CMK (cell line): ENCODE measurements around the gene PDE4C.
A peak's percentile ranks its signal among the peaks of the same experiment; 100 is the strongest.

ENCODE experiments used
- DNase-seq: peaks from one replicate; pipeline ENCODE4 v3.0.0-alpha.2; 2010; ENCODE audit warnings: low read depth

The PDE4C gene

DNA sequence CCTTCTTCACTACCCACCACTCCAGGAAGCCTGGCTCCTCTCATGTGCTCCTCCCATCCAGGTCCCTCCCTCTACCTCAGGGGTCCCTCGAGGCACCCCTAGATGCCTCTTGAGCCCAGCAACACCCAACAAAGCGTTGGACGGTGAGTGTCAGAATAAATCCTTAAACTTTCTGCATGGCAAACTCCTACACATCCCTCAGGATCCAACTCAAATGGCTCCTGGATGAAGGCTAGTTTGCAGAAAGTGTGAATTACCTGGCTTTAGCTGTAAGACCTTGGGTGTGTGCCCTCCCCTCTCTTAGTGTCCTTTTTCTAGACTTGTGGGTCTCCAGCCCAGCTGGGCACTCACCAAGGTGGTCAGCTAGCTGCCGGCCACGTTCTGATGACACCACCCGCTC, 27.9 kb downstream of the PDE4C start:
- DNase-seq, result no peak

GRCh38 chr19:18197941-18198340, 28.3 kb downstream of the PDE4C start:
- DNase-seq, result no peak

DNA sequence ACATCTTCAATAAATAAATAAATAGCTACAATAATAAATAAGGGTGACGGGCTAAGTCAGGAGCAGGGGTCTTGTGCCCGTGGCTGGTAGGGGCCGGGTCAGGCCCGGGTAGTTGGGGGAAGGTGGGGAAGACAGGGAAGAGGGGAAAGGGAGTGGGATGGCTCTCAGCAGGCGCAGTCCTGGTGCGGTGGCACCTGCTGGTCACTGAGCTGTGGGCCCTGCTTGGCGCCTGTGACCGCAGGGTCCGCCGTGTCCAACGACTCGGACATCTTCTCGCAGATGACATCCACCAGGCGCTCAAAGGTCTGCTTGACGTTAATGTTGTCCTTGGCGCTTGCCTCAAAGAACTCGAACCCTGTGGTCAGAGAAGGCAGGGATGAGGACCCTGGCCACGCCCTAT, 28.9 kb downstream of the PDE4C start:
- DNase-seq, result no peak

GRCh38 chr19:18196511-18196845, 29.8 kb downstream of the PDE4C start:
- no peak for DNase-seq

GRCh38 chr19:18194554-18195238, 31.5 kb downstream of the PDE4C start:
- no peak for DNase-seq

DNA sequence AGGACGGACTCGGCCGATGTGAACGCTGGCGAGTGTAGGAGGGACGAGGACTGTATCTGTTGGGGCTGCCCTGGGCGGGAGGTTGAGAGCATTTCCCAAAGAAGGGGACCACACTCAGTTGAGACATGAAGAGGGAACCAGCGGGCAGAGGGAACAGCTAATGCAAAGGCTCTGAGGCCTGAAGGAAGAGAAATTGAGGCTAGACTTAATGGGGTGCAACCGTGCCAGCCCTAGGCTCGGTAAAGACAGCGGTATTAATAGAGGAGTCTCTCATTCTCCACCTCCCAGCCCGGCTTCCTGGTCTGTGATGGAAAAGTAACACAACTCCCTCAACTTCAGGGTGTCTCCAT, 32.1 kb downstream of the PDE4C start:
- DNase-seq, result no peak

- DNase-seq, result no peak
Measured at GRCh38 chr19:18193388-18194180, 32.7 kb downstream of the PDE4C start.

DNA sequence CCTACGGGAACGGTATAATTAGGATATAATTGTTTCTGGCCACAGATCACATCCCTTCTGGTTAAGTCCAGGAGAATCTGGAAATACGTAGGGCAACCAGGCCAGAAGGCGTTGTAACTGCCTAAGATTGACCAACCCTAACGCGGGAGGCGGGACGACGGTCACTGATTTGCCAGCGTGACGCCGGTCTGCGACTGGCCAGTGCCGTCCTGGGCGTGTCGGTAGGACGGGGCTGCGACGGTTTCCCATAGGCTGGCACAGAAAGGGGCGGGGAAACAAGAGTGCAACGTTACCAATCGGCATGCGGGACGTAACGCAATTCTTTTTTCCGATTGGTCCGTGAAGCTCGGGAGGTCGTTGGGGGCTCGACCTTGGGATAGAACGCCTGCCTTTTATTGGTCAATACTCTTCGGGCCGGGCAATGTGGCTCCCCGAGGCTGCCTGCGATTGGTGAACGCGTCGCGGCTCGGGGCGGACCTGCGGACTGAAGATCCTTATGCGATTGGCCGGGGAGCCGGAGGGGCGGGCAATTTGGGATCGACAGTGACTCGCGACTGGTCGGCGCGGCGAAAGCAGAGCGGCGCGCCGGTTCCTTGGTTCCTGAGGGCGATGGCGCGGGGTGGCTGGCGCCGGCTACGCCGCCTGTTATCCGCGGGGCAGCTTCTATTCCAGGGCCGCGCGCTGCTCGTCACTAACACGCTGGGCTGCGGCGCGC, 33.4 kb downstream of the PDE4C start, which contains the start of gene MPV17L2:
MPV17L2 (plus strand) TSS at position 546 of the 715 bp plus-strand sequence; CDS start at position 610, 64 bp downstream.
- DNase-seq, result peak; percentile 97

DNA sequence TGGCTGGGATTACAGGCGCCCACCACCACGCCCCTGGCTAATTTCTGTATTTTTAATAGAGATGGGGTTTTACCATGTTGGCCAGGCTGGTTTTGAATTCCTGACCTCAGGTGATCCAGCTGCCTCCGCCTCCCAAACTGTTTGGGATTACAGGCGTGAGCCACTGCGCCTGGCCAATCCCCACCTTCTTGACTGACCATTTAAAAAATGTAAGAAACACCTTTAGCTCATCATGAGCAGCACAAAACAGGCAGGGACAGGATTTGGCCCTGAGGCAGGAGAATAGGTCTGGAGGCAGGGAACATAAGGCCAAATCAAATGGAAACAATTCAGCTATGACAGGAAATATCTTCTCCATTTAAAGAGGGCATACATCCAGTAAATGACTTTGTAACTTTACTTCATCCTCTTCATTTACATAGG, 34.6 kb downstream of the PDE4C start:
- DNase-seq, result no peak

- DNase-seq, result no peak
Measured at GRCh38 chr19:18190278-18190677, 36.0 kb downstream of the PDE4C start.

DNA sequence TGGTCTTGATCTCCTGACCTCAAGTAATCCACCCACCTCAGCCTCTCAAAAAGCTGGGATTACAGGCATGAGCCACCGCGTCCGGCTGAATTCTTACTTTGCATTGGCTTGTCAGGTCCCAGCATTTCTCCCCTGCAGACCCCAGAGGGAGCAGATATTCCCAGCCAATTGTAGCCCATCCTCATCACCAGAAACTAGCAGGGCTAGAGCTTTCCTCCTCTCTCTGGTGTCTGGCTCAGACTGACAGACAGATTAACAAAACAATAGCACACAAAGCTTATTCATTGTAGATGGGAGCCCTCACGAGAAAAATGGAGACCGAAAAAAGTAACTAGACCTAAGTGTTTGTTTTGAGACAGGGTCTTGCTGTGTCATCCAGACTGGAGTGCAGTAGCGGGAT, 40.7 kb downstream of the PDE4C start:
- DNase-seq, result no peak

- no peak for DNase-seq
Measured at GRCh38 chr19:18183529-18183928, 42.7 kb downstream of the PDE4C start.

DNA sequence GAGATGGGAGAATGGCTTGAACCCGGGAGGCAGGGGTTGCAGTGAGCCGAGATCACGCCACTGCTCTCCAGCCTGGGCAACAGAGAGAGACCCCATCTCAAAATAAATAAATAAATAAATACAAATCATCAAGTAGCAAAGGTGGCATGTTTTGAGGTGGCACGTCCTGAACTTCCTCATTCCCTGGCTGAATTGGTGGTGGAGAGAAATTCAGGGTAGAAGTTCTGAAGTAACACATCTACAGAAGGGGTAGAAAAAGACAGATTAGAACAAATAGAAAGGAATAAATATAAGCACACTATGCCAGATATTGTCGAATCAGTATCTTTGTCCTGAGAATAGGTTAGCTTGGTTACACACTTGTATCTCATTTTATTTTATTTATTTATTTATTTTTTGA, 46.3 kb downstream of the PDE4C start:
- DNase-seq, result no peak

- no peak for DNase-seq
Measured at GRCh38 chr19:18176367-18177310, 49.6 kb downstream of the PDE4C start.

DNA sequence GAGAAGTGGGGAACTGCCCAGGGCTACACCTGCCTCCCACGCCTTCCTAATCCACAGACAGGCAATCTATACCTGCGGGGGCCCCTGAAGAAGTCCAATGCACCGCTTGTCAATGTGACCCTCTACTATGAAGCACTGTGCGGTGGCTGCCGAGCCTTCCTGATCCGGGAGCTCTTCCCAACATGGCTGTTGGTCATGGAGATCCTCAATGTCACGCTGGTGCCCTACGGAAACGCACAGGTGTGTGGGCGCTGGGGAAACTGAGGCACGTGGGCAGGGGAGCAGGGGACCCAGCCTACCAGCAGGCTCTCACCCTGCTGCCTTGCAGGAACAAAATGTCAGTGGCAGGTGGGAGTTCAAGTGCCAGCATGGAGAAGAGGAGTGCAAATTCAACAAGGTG, 51.3 kb downstream of the PDE4C start:
- DNase-seq, result no peak
